HG03039 (cell line): ENCODE data around the gene MLIP.
"Not testable (repeated sequence)": the region's sequence is repeated elsewhere in the genome, so short reads cannot be mapped to it uniquely, and the experiment has no call there.

ENCODE experiments used
- ATAC-seq: cut with Tn5 transposase; IDR thresholded peaks from one replicate; pipeline ENCODE4 v1.9.1; 2021; ENCODE audit warnings: mild to moderate bottlenecking, moderate library complexity; ENCODE audit not compliant: unreplicated experiment

Gene MLIP, protein sequence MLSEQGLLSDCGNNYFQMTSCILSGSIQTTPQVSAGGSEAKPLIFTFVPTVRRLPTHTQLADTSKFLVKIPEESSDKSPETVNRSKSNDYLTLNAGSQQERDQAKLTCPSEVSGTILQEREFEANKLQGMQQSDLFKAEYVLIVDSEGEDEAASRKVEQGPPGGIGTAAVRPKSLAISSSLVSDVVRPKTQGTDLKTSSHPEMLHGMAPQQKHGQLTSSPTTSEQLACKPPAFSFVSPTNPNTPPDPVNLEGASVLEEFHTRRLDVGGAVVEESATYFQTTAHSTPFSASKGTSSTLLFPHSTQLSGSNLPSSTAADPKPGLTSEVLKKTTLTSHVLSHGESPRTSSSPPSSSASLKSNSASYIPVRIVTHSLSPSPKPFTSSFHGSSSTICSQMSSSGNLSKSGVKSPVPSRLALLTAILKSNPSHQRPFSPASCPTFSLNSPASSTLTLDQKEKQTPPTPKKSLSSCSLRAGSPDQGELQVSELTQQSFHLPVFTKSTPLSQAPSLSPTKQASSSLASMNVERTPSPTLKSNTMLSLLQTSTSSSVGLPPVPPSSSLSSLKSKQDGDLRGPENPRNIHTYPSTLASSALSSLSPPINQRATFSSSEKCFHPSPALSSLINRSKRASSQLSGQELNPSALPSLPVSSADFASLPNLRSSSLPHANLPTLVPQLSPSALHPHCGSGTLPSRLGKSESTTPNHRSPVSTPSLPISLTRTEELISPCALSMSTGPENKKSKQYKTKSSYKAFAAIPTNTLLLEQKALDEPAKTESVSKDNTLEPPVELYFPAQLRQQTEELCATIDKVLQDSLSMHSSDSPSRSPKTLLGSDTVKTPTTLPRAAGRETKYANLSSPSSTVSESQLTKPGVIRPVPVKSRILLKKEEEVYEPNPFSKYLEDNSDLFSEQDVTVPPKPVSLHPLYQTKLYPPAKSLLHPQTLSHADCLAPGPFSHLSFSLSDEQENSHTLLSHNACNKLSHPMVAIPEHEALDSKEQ

GRCh38 chr6:54111341-54112045 lies at the start of gene MLIP:
TSS of gene MLIP (plus strand) at chr6:54111443. CDS start at chr6:54111480, 37 bp downstream.
- ATAC-seq: no peak

- ATAC-seq: no peak
Observed at GRCh38 chr6:54063228-54063539, 48.1 kb upstream of the MLIP start.

DNA sequence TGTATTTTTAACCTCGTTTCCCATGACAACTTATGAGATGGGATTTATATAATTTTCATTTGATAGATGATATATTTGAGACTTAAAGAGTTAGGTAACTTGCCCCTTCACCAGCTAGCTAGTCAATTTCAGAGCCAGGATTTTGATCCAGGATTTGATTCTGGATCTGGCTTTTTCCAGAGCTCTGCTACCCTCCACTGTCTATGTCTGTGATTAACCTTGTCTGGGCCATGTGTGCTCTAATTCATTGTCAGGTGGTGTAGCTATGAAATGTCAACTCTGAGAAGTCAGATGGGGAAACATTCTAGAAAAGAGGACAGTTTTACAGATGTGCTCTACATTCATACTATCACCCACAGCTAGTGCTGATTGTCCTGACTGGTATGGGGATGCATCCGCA lies 42.5 kb upstream of the MLIP start:
- no peak for ATAC-seq

- no peak for ATAC-seq
Observed at GRCh38 chr6:54070025-54070424, 41.2 kb upstream of the MLIP start.

DNA sequence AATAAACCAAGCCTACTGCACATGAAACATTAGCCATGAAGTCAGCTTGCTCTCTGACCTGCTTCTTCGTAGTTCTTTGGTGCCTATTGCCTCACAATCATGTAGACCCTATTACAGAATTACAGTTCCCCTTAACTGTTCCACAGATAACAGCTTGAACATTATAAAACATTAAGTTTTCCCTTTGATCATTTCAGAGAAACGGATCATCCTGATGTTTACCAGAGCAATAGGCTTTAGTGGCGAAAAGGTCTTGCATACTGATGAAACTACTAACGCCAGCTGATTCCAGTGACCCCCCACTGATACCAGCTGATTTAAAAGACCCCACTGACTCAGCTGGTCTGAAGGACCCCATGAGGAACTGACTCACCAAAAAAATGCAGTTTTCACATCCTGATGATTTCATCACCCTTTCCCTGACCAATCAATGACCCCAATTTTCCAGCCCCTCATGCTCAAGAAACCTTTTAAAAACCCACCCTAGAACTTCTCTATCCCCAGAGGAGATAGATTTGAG lies 39.4 kb upstream of the MLIP start:
- ATAC-seq: no peak

DNA sequence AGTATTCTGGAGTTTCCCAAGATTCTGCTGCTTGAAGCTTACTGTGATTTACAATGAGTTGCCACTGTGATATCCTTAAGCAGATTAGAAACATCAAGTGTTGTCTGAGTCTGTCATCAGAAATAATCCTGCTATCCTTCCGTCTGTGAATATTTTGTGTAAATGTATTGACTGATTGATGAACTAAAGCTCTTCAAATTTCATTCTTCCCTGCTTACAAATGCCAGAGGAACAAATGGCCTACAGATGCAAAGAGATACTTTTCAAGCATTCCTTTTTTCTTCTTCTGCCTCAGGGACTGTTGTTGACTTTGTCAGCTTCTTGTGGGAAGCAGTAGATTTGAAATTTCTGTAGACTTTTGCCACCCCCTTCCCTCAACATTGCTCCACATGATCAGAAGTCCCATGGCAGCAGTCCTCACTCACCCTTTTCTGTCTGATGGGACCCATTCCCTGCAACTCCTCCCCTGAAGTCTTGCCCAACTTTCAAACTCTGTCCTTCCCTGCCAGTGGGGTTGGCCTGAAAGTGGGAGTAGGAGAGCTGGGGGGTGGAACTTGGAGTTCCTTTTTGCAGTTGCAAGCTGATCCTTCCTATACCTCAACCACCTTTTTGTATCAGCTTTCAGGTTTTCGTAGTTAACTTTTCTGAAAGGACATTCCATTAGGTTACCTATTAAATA lies 38.5 kb upstream of the MLIP start:
- no peak for ATAC-seq

DNA sequence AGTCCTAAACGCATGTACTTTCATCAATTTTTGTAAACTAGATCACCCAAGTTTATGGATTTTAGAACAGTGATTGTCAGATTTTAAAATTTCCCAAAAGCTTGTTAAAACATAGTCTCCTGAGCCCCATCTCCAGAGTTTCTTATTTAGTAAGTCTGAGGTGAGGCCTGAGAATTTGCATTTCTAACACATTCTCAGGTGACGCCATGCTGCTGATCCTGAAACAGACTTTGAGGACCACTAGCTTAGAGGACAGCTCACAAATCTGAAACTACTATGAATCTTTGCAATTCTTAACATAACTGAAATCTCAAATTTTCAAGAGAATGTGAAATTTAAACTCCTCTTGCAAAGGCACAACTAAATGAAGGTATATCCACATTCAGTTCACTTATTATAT lies 37.8 kb upstream of the MLIP start:
- ATAC-seq: no peak

GRCh38 chr6:54074109-54074508 lies 37.1 kb upstream of the MLIP start:
- ATAC-seq: no peak

- ATAC-seq: no peak
Observed at GRCh38 chr6:54074578-54075195, 36.6 kb upstream of the MLIP start.

- no peak for ATAC-seq
Observed at GRCh38 chr6:54076159-54076789, 35.0 kb upstream of the MLIP start.

GRCh38 chr6:54081499-54081898 lies 29.7 kb upstream of the MLIP start:
- not testable (repeated sequence) for ATAC-seq

DNA sequence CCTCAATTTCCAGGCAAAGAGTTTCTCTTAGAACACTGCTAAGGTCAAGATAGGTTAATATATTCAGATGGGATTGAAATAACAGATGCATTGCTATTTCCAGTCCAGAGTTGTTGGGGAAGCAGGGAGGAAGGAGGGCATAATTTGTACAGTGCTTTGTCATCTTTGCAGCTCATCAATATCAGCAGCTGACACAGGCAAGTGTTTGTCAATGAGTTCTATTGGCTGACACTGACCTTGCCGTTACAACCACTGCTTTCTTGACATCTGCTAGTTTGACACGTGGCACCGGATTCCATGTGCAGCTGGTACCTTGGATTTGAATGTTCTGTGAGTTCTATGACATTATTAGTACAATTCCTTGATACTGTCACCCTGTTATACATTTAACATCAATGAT lies 28.0 kb upstream of the MLIP start:
- ATAC-seq: no peak

DNA sequence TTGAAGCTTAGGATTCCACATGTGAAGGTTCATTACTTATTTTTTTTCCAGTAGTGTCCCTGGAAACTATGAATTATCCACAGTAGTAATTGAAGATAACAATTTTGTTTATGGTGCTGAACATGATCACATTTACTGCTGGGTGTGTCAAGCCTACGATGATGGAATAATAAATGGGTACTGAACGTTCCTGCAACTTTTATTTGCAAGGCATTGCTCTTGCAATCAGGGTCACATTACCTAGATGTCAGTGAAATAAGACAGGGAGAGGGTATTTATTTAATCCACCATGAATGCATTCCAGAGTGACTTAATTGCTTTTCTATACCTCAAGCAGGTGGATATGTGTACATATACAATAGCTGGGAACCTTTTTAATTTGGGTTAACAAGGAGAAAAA lies 27.0 kb upstream of the MLIP start:
- ATAC-seq: no peak

- ATAC-seq: no peak
Observed at GRCh38 chr6:54085047-54085446, 26.2 kb upstream of the MLIP start.

- no peak for ATAC-seq
Observed at GRCh38 chr6:54085541-54085940, 25.7 kb upstream of the MLIP start.

DNA sequence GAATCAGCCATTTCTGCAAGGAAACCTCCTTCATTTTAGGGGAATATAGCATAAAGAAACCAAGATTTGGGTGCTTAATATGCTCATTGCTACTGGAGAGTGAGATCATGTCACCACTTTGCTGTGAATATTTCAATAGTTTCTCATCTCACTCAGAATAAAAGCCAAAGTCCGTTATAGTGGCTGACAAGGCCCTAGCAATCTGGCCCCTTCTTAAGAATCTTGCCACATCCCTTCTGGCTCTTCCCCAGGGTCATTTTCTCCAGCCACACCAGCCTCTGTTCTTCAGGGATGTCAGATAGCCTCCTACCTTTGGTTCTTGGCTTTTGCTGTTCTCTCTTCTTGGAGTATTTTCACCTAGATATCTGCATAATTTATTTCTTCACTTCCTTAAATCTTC lies 24.8 kb upstream of the MLIP start:
- ATAC-seq: no peak

DNA sequence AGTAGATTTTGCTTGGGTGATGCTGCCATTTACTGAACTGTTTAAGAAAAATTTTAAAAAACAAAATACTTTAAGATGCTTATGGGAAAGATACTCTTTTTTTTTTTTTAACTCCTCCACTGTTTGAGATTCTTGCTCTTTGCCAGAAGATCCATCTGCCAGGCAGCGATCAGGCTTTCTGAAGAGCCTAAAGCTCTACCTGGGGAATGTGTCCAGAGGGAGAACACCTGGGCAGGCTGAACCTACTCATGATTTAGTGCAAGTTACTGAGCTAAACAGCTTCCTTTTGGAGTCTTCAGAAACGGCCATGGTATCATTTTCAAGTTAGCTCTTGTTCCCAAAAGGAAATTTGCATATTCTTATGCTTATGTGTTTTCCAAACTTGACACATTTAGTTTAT lies 23.5 kb upstream of the MLIP start:
- no peak for ATAC-seq

GRCh38 chr6:54093326-54093948 lies 17.8 kb upstream of the MLIP start:
- no peak for ATAC-seq

- ATAC-seq: no peak
Observed at GRCh38 chr6:54094293-54094692, 16.9 kb upstream of the MLIP start.
